GM19324 (cell line): Measurements from ENCODE around the gene SLC46A2.

Experiments
- ATAC-seq: cut with Tn5 transposase; IDR thresholded peaks from one replicate; pipeline ENCODE4 v1.9.1; 2021; ENCODE audit warnings: mild to moderate bottlenecking, moderate library complexity; ENCODE audit not compliant: unreplicated experiment, low FRiP score

Gene SLC46A2

DNA sequence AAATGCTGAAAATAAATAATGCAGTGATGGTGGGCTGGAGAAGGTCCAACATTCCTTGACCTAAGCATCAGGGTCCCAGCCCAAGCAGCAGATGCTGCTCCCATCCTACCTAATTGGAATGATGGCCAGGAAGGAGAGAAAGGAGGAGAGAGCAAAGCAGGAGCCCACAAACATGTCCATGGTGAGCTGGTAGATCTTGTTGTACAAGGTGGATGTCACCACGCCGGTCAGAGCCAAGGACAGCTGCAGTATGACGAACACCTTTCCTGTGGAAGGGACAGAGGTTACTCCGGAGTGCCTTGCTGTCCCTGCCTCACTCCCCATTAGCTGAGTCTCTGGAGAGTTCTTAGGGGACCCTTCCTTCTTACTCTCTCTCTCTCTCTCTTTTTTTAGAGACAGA lies 4.3 kb downstream of the SLC46A2 start:
- no peak for ATAC-seq

DNA sequence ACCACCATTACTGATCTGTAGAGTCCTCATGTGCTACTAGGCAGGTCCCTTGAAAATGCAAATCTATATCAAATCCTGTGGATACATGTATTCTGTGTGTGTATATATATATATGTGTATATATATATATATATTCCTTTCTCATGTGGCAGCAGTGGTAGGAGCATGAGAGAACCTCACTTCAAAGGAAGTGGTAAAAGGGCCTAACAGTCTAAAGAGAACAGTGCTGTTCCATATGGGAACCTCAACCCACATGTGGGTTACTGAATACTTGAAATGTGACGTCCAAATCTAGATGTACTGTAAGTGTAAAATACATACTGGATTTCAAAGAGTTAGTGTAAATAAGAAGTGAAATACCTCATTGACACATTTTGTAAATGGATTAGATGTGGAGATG lies 5.4 kb downstream of the SLC46A2 start:
- ATAC-seq, result no peak

DNA sequence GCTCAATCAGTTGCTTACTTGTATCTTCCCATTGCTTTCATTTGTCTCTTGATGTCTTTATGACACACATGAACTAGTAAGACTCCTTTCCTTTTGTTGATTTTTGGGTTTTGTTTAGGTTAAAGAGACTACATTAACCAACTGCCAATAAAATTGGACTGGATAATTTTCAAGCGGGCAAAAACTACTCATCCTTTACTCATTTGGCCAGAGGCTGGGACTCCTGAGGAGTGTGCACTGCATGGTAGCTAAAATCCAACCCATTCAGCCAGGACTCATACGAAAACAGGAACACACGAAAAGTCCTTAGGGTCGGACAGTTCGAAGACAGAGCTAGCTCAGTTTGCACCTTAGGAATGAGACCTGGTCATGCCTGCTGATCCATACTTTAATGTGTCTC lies 6.0 kb downstream of the SLC46A2 start:
- no peak for ATAC-seq

DNA sequence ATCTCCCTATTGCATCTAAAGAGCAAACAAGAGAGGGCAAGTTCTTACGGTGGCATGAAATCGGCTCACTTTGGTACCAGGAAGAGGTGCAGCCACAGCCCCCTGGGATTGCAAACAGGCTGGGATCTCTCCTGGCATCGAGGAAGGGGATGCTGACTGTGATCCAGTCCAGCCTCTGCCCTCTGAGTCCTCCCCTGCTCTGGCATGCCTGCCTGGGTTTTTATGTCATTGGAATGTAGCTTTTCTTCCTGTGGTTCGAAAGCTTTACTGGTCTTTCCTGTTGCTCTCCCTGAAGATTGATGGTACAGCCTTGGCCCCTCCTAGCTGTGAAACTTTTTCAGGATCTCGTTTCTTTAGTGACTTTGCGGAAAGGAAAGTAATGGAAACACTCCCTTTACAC lies 6.6 kb downstream of the SLC46A2 start:
- ATAC-seq, result no peak

DNA sequence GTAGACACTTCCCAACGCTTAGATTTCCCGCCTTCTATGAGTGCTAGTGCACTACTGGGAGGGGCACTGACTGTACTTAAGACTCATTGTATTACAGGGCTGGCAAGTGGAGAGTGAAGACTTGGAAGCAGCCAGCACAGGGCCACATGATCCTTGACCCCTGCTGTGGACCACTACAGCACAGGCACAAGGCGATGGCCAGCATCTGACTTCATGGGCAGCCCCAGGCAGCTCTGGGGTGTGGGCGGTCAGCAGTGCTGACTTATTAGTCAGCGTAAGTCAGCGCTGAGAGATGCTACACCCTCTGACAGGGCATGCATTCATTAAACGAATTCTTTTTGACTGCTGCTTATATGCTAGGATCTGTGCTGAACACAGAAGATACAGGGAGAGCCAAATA lies 9.3 kb downstream of the SLC46A2 start:
- ATAC-seq, result no peak

DNA sequence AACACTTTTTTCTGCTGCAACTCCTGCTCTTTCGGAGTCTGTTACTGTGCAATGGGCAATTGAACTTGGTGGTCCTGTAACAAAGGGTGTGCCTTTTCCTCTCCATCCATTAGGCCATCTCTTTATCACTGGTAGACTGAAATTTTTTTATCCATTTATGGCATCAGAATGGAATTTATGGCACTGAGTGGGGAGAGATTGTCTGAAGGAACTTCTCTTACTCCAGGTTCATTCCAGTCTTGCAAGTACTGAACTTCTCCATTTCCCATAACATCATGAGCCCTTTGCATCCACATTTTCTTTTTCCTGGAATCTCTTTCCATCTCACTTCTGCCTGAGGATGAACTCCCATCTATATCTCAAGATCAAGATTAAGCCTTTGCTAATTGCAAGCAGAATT lies 10.0 kb downstream of the SLC46A2 start:
- no peak for ATAC-seq

DNA sequence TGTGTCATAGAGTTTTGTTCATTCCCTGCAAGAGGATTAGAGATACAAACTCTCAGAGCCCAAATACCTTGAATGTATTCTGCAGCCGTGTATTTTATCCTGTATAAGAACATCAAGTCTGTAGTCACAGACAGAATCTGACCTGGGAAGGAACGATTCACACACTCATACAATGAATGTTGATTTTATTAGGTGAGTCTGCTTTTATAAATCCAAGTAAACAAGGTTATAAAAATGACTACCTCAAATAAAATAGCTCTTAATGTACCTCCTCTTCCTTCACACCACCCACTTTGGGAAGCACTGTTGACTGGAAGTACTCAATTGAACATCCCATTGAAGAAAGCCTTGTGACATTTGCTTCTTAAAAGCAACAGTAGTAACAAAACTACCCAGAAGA lies 11.9 kb downstream of the SLC46A2 start:
- no peak for ATAC-seq

DNA sequence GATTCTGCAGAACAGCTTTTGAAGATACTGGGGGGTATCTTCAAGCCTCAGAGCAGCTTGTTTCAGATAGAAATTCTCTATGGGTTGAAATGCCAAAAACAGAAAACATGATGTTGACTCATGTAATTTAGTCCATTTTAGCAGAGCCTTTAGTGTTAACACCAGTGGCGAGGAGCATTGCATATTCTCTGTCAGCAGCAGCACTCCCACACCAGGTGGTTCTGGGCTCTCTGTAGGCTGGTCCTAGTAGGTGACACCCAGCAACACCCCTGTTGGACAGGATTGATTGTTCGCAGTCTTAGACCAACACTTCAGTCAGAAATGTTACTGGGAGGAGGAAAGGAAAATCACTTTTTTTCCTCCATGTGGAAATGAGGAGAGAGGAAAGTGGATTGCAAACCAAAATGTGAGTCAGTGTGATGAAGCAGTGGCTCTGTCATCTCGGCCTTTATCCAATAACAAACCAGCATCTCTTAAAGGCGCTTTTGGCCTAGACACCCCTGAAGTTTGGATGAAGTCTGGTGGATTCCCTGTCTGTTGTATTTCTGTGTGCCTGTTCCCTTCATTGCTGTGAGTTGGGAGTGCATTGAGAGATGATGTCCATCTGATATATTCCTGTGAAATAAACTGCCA lies 16.8 kb downstream of the SLC46A2 start:
- no peak for ATAC-seq

DNA sequence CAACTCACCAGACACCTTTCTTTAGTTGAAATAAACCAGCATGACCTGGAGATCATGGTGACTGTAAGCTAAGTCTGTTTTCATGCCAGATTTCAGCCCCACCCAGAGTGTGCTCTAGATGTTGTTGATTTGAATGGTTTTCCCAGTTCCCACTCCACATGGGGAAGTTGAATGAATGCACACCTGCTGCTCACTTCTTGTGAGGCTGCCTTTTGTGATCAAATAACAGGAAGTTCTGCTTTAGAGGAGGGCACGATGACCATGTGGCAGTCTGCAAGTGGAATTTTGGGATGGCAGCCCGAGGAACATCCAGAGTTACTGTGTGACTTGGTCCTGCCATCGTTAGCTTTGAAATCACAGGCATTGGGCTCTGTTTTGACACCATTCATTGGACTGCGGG lies 18.7 kb downstream of the SLC46A2 start:
- no peak for ATAC-seq

DNA sequence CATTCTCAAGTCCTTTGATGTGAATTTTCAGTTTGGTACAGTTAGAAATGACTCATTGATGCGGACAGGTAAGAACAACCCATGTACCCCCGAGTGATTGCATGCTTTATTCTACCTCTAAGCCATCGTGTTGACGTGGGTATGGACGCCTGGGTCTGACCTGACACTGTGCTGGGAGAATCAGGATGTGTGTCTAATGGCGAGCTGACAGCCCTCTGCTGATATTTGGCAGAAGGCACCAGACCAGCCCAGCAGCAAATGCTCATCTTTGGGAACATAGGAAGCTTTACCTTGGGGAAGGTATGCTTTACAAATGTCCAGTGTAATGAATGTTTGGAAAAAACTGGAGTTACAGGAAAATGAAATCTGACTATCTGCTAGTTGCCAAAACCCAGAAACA lies 20.1 kb downstream of the SLC46A2 start:
- ATAC-seq, result no peak

DNA sequence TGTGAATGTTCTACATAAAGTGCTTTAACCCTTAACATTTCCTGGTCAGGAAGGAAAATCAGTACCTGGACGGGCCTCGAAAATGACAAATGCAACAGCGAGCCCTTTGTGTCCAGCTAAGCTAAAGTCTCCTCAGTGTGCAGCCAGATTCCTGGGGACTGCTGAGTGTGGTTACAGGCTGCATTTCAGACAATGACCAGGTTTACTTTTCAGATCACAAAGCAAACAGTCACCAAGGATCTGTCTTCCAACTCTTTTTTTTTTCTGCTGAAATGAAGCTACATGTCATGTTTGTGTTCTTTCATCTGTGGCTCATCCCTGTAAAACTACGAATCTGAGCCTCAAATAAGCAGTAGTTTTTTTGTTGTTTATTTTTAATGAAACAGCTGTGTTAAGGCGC lies 20.8 kb downstream of the SLC46A2 start:
- no peak for ATAC-seq

DNA sequence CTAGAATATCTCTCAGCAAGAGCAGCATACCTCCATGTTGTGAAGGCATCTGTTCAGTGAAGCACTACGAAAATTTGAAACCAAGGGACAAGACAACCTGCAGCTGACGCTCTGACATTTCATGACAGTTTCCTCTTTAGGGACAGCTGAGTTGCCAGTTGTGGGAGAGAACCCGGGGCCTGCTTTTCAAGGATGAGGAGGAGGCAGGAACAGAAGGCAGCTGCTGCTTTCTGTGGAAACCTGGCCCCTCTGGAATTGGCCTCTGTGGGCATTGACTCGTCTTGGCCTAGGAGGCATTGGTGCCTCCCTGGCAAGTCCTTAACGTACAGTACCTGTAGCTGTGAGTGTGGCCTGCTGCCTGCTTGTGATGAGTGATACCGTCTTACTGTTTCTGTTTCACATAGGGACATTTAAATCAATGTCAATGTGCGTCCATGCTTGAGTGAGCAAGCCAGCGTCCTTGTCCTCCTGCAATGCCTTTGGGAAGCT lies 21.6 kb downstream of the SLC46A2 start:
- no peak for ATAC-seq

DNA sequence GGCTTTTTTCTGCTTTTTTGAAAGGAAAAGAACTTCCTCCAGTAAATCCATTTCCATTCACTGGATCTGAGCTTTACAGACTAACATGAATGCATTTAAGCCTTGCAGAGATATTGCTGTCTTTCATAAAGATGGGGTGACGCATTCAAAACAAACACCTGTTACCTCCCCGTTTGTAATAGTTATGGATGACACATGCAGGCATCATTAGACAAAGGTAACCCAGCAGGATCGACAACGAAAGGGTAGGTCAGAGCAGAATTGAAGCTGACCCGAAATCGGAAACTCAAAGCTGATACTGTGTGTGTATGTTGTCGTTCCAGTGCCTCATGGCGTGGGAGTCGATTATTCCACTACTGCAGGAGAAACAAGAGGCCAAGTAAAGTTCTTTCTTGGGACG lies 22.2 kb downstream of the SLC46A2 start:
- ATAC-seq, result no peak

DNA sequence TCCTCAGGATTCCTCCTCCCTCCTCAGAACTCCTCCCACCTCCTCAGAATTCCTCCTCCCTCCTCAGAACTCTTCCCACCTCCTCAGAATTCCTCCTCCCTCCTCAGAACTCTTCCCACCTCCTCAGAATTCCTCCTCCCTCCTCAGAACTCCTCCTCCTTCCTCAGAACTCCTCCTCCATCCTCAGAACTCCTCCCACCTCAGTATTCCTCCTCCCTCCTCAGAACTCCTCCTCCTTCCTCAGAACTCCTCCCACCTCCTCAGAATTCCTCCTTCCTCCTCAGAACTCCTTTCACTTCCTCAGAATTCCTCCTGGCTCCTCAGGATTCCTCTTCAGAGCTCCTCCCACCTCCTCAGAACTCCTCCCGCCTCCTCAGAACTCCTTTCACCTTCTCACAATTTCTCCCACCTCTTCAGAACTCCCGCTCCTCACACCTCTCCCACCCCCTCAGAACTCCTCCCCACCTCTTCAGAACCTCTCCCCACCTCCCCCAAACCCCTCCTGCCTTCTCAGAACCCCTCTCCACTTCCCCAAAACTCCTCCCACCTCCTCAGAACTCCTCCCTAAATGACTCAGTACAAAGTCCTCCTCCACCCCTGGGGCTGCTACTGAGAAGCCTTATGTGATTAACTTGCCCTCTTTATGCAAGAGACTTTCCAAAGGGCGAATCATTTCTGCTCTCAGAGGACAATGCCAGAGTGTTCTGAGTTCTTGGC lies 23.2 kb downstream of the SLC46A2 start:
- no peak for ATAC-seq

DNA sequence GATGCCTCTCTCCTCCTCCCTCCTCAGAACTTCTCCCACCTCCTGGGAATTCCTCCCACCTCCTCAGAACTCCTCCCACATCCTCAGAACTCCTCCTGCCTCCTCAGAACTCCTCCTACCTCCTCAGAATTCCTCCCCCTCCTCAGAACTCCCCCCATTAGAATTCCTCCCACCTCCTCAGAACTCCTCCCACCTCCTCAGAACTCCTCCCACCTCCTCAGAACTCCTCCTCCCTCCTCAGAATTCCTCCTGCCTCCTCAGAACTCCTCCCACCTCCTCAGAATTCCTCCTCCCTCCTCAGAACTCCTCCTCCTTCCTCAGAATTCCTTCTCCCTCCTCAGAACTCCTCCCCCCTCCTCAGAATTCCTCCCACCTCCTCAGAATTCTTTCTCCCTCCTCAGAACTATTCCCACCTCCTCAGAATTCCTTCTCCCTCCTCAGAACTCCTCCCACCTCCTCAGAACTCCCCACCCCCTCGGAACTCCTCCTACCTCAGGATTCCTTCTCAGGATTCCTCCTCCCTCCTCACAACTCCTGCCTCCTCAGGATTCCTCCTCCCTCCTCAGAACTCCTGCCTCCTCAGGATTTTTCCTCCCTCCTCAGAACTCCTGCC lies 23.9 kb downstream of the SLC46A2 start:
- no peak for ATAC-seq

DNA sequence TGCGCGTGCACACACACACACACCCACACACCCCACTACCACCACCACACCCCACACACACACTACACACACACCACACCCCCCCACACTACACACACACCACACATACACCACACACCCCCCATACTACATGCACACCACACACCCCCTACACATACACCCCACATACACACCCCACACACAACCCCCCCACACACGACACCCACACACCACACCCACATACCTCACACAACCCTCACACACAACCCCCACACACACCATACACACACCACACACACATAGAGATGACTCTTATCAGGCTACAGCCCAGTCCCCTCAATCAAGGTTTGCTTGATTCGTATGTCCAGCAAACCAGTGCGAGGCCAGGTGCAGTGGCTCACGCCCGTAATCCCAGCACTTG lies 25.7 kb downstream of the SLC46A2 start:
- ATAC-seq, result no peak

DNA sequence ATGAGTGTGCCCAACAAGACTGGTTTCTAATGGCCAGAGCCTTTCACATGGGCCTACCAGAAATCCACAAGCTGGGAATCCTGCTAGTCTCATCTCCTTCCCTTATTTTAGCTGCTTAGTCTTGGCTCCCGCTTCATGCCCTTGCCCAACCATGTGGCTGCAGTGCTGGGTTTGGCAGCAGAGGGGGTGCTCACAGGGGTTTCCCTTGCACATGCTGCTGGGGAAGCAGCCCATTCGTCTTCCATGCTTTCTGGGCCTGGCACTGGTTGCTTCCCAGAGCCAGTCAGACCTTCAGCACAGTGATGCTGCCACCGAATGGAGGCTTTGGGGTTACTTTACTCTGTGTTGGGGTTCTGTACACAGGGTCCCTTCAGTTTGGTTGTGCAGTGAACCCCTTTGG lies 26.3 kb downstream of the SLC46A2 start:
- no peak for ATAC-seq

DNA sequence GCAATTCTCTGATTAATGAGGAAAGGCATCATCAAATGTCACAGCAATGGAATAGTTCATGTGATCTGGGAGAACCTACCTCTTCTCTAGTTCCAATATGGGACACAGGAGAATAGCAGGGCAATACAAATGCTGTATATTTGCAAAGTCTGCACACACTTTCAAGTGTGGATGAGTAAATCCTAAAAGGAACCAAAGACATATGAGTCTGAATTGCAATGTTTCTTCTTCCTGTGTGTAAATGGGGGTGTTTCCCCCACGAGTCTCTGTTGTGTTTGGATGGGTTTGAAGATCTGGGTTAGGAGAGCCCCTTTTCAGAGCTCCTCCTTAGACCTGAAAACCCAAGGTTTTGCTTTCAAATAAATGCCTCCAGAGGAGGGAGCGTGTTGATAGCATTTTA lies 26.9 kb downstream of the SLC46A2 start:
- ATAC-seq, result no peak

DNA sequence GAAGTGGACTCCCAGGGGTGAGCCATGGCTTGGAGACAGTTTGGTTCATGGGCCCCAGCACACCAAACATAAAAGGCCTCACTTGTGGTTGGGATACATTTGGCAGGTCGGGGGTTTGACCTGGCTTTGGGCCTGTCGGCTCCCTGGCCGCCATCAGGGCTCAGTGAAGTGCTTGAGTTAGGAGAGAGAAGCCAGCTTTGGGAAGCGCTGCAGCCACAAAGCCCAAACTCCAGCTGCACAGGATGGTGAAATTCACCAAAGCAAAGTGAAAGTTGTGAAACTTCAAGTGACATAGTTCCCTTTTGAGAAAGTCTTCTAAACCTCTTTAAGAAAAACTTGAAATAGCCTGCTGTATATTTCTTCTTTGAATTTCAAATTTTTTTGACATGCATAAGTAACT lies 27.5 kb downstream of the SLC46A2 start:
- no peak for ATAC-seq

DNA sequence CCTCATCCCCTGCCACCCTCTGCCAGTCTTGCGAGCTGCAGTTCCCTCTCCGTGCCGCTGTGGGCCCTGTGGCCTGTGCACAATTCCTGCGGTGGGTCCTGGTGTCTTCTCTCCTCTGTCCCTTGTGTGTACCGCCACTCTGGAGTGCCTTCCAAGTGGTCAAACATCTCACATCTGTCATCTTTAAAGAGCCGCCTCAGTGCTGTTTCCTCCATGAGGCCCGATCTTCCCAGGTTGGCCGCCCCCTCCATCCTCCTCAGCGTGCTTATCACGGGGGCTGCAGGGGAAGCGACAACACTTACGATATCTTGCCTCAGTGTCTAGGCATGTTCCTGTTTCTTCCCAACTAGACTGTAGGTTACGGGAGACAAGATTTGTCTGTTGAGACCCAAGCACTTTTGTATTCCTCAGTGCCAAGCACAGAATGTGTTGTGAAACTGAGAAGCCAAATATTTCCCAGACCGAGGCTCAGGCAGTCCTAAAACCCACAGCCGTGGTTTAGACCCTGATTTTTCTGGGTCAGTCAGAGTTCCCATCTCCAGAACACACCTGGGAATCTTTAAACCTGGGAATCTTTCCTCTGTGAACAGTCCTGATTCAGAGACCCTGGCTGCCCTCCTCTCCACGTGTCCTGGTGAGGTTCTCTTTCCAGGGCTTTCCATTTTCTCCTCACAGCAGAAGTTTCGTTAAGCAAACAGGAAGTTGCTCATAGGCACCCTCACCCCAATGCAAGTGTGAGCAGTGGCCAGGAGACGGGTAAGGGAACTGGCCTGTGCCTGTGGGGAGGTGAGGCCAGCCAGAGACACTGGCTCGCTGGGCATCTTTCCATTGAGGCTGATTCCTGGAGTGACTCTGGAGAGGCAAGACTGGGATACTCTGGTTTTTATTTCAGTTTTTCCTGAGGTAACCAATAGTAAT lies 28.8 kb downstream of the SLC46A2 start:
- no peak for ATAC-seq

DNA sequence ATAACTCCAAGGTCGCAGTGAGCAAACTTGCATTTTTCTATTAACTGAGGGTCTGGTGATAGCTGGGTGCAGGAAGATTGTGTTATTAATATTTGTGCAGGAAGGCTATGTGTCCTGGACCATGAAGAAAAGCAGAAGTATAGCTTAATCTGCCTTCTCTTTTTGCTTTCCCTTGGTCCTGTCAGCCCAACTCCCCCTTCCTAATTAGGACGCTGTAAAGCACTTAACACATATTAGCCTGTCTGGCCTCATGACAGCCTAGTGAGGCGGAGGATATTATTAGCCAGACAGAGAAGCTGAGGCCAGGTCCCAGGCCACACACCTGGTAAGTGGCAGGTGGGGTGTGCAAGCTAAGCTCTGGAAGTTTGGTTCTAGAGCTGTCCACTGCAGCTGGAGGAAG lies 29.5 kb downstream of the SLC46A2 start:
- ATAC-seq, result no peak
